ENCODE measurements around the gene CCL11. TPM values are rescaled to one million over a fixed set of nuclear protein-coding genes. Genes with fewer than 3 reads are reported as not detected.

CCL11 gene
- total and polyA plus RNA-seq, 2 experiments from 2014 or later, result not detected

DNA sequence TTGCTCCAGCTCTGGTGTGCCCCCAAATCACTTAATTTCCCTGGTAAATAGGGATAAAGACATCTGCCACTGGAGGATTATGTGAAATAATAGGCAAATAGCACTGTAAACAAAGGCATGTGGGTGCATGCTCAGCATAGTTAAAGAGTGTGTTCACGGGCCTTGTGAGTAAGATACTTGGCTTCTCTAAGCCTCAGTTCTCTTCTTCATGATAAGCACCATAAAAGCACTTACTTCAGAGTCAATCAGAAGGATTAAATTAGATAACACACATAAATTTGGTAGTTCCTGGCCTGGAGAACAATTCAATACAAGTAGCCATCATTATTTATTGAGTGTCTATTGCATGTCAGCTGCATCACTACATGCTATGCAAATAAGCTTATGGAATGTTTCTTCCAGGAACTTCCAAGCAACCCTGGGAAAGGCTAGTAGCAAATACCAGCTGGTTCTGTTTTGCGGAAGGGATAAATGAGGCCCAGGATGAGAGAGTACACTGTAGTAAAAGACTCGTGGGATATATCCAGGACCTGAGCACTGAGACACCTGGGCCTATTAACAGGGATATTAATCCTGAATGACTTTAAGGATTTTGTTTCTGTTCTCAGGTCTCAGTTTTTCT is 14.5 kb downstream of the CCL11 start:
- H3K27ac Mint-ChIP-seq, result no peak overlapping the region
- H3K36me3 Mint-ChIP-seq (ENCODE audit: low read depth), result no peaks in the 10 kb centered on the region
- H3K9me3 Mint-ChIP-seq, result no peaks in the 10 kb centered on the region; the same call in 2 of the 3 replicates
- H3K4me1 Mint-ChIP-seq, result peaks cover 6% of the 10 kb centered on the region; the same call in 2 of the 3 replicates
- Histone ChIP-seq H3K4me1 (ENCODE audit: insufficient read depth) (peaks cover 5% of the 10 kb centered on the region; the same call in 1 of the 2 replicates), H3F3A (replicated peaks; ENCODE audit: low read depth) (no peaks in the 10 kb centered on the region), H3K79me2 (replicated peaks; ENCODE audit: insufficient read depth) (no peaks in the 10 kb centered on the region), H3K27ac (ENCODE audit: low read depth) (no peak overlapping the region), H3K4me2 (no peak overlapping the region), H2AFZ (no peak overlapping the region), H3K27me3 (ENCODE audit: insufficient read depth) (peaks cover 4% of the 10 kb centered on the region; the same call in 1 of the 2 replicates), H3K9me2 (ENCODE audit: insufficient read depth) (no peaks in the 10 kb centered on the region; the same call in 1 of the 2 replicates), H3K36me3 (ENCODE audit: insufficient read depth) (no peaks in the 10 kb centered on the region), H4K20me1 (replicated peaks; ENCODE audit: insufficient read depth) (no peaks in the 10 kb centered on the region), H3K4me3 (no peak overlapping the region)
- peaks cover 11% of the 10 kb centered on the region for H3K27me3 Mint-ChIP-seq (ENCODE audit: insufficient read depth, low read depth, poor library complexity)
- TF ChIP-seq, protein P1, sequence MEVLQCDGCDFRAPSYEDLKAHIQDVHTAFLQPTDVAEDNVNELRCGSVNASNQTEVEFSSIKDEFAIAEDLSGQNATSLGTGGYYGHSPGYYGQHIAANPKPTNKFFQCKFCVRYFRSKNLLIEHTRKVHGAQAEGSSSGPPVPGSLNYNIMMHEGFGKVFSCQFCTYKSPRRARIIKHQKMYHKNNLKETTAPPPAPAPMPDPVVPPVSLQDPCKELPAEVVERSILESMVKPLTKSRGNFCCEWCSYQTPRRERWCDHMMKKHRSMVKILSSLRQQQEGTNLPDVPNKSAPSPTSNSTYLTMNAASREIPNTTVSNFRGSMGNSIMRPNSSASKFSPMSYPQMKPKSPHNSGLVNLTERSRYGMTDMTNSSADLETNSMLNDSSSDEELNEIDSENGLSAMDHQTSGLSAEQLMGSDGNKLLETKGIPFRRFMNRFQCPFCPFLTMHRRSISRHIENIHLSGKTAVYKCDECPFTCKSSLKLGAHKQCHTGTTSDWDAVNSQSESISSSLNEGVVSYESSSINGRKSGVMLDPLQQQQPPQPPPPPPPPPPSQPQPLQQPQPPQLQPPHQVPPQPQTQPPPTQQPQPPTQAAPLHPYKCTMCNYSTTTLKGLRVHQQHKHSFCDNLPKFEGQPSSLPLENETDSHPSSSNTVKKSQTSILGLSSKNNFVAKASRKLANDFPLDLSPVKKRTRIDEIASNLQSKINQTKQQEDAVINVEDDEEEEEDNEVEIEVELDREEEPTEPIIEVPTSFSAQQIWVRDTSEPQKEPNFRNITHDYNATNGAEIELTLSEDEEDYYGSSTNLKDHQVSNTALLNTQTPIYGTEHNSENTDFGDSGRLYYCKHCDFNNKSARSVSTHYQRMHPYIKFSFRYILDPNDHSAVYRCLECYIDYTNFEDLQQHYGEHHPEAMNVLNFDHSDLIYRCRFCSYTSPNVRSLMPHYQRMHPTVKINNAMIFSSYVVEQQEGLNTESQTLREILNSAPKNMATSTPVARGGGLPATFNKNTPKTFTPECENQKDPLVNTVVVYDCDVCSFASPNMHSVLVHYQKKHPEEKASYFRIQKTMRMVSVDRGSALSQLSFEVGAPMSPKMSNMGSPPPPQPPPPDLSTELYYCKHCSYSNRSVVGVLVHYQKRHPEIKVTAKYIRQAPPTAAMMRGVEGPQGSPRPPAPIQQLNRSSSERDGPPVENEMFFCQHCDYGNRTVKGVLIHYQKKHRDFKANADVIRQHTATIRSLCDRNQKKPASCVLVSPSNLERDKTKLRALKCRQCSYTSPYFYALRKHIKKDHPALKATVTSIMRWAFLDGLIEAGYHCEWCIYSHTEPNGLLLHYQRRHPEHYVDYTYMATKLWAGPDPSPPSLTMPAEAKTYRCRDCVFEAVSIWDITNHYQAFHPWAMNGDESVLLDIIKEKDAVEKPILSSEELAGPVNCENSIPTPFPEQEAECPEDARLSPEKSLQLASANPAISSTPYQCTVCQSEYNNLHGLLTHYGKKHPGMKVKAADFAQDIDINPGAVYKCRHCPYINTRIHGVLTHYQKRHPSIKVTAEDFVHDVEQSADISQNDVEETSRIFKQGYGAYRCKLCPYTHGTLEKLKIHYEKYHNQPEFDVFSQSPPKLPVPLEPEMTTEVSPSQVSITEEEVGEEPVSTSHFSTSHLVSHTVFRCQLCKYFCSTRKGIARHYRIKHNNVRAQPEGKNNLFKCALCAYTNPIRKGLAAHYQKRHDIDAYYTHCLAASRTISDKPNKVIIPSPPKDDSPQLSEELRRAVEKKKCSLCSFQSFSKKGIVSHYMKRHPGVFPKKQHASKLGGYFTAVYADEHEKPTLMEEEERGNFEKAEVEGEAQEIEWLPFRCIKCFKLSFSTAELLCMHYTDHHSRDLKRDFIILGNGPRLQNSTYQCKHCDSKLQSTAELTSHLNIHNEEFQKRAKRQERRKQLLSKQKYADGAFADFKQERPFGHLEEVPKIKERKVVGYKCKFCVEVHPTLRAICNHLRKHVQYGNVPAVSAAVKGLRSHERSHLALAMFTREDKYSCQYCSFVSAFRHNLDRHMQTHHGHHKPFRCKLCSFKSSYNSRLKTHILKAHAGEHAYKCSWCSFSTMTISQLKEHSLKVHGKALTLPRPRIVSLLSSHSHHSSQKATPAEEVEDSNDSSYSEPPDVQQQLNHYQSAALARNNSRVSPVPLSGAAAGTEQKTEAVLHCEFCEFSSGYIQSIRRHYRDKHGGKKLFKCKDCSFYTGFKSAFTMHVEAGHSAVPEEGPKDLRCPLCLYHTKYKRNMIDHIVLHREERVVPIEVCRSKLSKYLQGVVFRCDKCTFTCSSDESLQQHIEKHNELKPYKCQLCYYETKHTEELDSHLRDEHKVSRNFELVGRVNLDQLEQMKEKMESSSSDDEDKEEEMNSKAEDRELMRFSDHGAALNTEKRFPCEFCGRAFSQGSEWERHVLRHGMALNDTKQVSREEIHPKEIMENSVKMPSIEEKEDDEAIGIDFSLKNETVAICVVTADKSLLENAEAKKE (CRISPR knock-in tag; IDR thresholded peaks at IDR 0.05), result no peak
- TF ChIP-seq, protein P2, sequence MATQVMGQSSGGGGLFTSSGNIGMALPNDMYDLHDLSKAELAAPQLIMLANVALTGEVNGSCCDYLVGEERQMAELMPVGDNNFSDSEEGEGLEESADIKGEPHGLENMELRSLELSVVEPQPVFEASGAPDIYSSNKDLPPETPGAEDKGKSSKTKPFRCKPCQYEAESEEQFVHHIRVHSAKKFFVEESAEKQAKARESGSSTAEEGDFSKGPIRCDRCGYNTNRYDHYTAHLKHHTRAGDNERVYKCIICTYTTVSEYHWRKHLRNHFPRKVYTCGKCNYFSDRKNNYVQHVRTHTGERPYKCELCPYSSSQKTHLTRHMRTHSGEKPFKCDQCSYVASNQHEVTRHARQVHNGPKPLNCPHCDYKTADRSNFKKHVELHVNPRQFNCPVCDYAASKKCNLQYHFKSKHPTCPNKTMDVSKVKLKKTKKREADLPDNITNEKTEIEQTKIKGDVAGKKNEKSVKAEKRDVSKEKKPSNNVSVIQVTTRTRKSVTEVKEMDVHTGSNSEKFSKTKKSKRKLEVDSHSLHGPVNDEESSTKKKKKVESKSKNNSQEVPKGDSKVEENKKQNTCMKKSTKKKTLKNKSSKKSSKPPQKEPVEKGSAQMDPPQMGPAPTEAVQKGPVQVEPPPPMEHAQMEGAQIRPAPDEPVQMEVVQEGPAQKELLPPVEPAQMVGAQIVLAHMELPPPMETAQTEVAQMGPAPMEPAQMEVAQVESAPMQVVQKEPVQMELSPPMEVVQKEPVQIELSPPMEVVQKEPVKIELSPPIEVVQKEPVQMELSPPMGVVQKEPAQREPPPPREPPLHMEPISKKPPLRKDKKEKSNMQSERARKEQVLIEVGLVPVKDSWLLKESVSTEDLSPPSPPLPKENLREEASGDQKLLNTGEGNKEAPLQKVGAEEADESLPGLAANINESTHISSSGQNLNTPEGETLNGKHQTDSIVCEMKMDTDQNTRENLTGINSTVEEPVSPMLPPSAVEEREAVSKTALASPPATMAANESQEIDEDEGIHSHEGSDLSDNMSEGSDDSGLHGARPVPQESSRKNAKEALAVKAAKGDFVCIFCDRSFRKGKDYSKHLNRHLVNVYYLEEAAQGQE (IDR thresholded peaks at IDR 0.05; ENCODE audit: unreplicated experiment), result no peak
- TF ChIP-seq POLR2AphosphoS5 (IDR thresholded peaks at IDR 0.05; ENCODE audit: low read depth) (no peak), ZNF114 (CRISPR knock-in tag; IDR thresholded peaks at IDR 0.05) (no peak), STAT1 (IDR thresholded peaks at IDR 0.05; ENCODE audit: unreplicated experiment) (no peak), EZH2 (IDR thresholded peaks at IDR 0.05; ENCODE audit: low read depth, unreplicated experiment) (no peak), JUNB (IDR thresholded peaks at IDR 0.05; ENCODE audit: unreplicated experiment) (no peak), EZH2phosphoT487 (IDR thresholded peaks at IDR 0.05; ENCODE audit: unreplicated experiment) (no peak), NANOG (IDR thresholded peaks at IDR 0.05; ENCODE audit: borderline replicate concordance) (no peak), CREB1 (CRISPR knock-in tag; IDR thresholded peaks at IDR 0.05; ENCODE audit: low read depth) (no peak), ZNF331 (CRISPR knock-in tag; IDR thresholded peaks at IDR 0.05; ENCODE audit: low read depth) (no peak)
- TF ChIP-seq, protein P3, sequence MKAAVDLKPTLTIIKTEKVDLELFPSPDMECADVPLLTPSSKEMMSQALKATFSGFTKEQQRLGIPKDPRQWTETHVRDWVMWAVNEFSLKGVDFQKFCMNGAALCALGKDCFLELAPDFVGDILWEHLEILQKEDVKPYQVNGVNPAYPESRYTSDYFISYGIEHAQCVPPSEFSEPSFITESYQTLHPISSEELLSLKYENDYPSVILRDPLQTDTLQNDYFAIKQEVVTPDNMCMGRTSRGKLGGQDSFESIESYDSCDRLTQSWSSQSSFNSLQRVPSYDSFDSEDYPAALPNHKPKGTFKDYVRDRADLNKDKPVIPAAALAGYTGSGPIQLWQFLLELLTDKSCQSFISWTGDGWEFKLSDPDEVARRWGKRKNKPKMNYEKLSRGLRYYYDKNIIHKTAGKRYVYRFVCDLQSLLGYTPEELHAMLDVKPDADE (IDR thresholded peaks at IDR 0.05), result no peak
- TF ChIP-seq, protein P4, sequence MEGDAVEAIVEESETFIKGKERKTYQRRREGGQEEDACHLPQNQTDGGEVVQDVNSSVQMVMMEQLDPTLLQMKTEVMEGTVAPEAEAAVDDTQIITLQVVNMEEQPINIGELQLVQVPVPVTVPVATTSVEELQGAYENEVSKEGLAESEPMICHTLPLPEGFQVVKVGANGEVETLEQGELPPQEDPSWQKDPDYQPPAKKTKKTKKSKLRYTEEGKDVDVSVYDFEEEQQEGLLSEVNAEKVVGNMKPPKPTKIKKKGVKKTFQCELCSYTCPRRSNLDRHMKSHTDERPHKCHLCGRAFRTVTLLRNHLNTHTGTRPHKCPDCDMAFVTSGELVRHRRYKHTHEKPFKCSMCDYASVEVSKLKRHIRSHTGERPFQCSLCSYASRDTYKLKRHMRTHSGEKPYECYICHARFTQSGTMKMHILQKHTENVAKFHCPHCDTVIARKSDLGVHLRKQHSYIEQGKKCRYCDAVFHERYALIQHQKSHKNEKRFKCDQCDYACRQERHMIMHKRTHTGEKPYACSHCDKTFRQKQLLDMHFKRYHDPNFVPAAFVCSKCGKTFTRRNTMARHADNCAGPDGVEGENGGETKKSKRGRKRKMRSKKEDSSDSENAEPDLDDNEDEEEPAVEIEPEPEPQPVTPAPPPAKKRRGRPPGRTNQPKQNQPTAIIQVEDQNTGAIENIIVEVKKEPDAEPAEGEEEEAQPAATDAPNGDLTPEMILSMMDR (conservative IDR thresholded peaks at IDR 0.05; ENCODE audit: low read depth in 2 of 2), result no peak
- no peak overlapping the region for H3K4me3 Mint-ChIP-seq
- DNase-seq (ENCODE audit: low spot score) (no peak), ATAC-seq (no peak)
